Duodenal mucosa (tissue), 2 donors: ENCODE data around the gene SORD.
"Not testable (repeated sequence)": the region's sequence is repeated elsewhere in the genome, so short reads cannot be mapped to it uniquely, and the experiment has no call there.

ENCODE experiments used
- H3K27ac ChIP-seq: one replicate; pipeline ENCODE4 v1.7.0; 2013; ENCODE audit warnings: low read depth, low read length
- H3K27me3 ChIP-seq, 2 donors: one replicate each; pipeline ENCODE4 v1.7.0; 2013; ENCODE audit warnings: low read length in 2 of 2, control low read depth in 1 of 2; ENCODE audit not compliant: insufficient read depth in 2 of 2, control insufficient read depth in 1 of 2
- H3K36me3 ChIP-seq, 2 donors: one replicate each; pipeline ENCODE4 v1.7.0; 2013; ENCODE audit warnings: low read length in 2 of 2, control low read depth in 1 of 2; ENCODE audit not compliant: insufficient read depth in 2 of 2, control insufficient read depth in 1 of 2
- H3K4me1 ChIP-seq, 2 donors: one replicate each; pipeline ENCODE4 v1.7.0; 2013; ENCODE audit warnings: low read length in 2 of 2, control low read depth in 1 of 2; ENCODE audit not compliant: insufficient read depth in 2 of 2, control insufficient read depth in 1 of 2
- H3K4me3 ChIP-seq, 2 donors: one replicate each; pipeline ENCODE4 v1.7.0; 2013; ENCODE audit warnings: low read length in 2 of 2, low read depth in 1 of 2
- H3K9ac ChIP-seq, 2 donors: one replicate each; pipeline ENCODE4 v1.7.0; 2013; ENCODE audit warnings: low read length in 2 of 2, low read depth in 1 of 2
- H3K9me3 ChIP-seq, 2 donors: one replicate each; pipeline ENCODE4 v1.7.0; 2013; ENCODE audit warnings: low read length in 2 of 2, control low read depth in 1 of 2; ENCODE audit not compliant: control insufficient read depth in 1 of 2

The SORD gene

GRCh38 chr15:45022871-45023658, at the start of gene SORD:
SORD (plus strand) TSS chr15:45023195; CDS start chr15:45023284, 89 bp downstream.
- H3K36me3 ChIP-seq = no peaks in the 10 kb centered on the region
- H3K9me3 ChIP-seq = no peaks in the 10 kb centered on the region
- peak within 1 kb of the TSS; percentile 82 to 93 for H3K4me3 ChIP-seq
- no peak within 1 kb of the TSS for H3K27ac ChIP-seq
- H3K27me3 ChIP-seq = peaks cover 0 to 2% of the 10 kb centered on the region in 2 donors
- H3K4me1 ChIP-seq = peaks cover 18% of the 10 kb centered on the region in 2 donors
- H3K9ac ChIP-seq = peak within 1 kb of the TSS; percentile 67 to 83

DNA sequence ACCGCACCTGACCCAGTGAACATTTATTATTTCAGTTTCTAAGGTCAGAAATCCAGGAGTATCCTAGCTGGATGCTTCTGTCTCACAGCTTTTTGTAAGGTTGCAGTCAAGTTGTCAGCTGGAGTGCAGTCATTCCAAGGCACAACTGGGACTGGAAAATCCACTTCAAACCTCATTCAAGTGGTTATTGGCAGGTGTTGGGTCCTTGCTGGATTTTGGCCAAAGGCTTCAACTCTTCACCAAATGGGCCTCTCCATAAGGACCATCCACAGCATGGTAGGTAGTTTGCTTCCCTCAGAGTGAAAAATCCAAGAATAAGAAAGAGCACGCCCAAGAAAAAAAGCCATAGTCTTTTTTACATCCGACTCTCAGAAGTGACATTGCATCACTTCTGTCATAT, 46.8 kb upstream of the SORD start:
- not testable (repeated sequence) for H3K9ac ChIP-seq, H3K27ac ChIP-seq, H3K36me3 ChIP-seq, H3K4me3 ChIP-seq, H3K9me3 ChIP-seq, H3K27me3 ChIP-seq, H3K4me1 ChIP-seq

GRCh38 chr15:44977781-44978180, 45.2 kb upstream of the SORD start:
- H3K4me3 ChIP-seq, H3K4me1 ChIP-seq, H3K27me3 ChIP-seq, H3K9ac ChIP-seq, H3K9me3 ChIP-seq, H3K27ac ChIP-seq, H3K36me3 ChIP-seq: not testable (repeated sequence)

DNA sequence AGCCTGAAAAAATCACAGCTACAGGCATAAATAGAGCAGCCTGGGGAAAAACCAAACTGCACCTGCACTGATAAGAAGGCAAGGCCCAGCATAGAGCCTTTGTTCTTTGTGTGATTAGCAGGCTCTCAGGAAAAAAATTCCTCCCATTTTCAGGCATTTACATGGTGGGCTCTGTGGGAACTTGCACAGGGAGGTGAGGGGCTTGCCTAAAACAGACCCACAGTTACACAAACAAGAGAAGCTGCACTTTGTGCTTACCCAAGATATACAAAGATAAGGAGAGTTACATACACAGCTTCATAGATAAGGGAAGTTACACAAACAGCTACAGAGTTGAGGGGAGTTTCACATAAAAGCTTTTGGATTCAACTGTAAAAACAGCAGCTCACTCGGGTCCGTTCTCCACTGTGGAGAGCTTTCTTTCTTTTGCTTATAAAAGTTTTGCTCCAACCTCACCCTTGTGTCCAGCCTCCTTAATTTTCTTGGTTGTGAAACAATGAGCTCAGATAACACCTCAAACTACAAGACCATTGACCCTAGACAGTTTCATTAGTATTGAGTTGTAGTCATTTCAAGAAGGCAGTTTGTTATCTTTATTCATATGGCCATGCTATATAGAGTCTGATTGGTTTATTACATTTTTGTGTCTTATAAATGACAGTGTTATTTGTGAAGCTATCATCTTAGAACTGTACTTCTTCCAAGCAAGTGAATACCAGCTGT, 43.2 kb upstream of the SORD start:
- H3K27ac ChIP-seq, H3K9ac ChIP-seq, H3K9me3 ChIP-seq, H3K27me3 ChIP-seq, H3K4me1 ChIP-seq, H3K4me3 ChIP-seq, H3K36me3 ChIP-seq: not testable (repeated sequence)

DNA sequence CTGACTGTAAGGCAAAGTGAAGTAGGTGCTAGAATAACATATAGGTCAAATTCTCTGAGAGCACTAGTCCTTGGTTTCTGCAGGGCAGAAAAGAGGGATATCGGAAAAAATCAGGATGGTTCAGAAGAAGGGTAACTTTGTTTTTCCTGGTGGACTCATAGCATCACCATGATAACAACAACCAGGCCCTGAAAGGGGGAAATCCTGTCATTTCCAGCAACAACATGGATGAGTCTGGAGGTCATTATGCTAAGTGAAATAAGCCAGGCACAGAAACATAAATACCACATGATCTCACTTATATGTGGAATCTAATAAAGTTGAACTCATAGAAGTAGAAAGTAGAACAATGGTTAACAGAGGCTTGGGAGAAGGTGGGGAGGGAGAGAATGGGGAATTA, 38.9 kb upstream of the SORD start:
- H3K4me1 ChIP-seq, H3K9me3 ChIP-seq, H3K4me3 ChIP-seq, H3K27ac ChIP-seq, H3K9ac ChIP-seq, H3K27me3 ChIP-seq, H3K36me3 ChIP-seq: not testable (repeated sequence)

DNA sequence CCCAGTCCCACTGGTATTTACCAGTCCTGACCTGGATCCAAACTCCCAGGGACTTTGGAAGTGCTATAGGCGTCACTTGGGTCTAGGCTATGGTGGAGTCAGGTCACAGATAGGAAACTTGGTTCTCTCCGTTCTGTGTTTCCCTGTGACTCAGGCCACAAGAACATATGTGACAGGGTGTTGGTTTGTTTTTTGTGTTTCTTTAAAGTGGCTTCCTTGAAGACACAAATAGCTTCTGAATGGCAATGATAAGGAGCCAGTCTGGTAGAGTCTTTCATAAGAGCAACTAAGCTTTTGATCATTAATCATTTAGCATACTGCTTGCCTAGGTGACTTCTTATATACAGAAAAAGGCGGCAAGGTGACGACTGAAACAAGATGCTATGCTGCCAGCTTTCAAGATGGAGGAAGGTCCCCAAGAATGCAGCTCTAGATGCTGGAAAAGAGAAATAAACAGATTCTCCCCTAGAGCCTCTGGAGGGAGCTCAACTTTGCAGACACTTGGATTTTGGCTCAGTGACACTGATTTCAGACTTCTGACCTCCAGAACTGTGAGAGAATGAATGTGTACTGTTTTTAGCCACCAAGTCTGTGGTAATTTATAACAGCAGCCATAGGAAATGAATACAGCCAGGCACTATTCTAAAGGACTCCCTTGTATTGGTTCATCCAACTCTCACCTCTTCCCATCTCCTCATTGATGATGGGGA, 36.5 kb upstream of the SORD start:
- H3K36me3 ChIP-seq, H3K4me1 ChIP-seq, H3K4me3 ChIP-seq, H3K27ac ChIP-seq, H3K9me3 ChIP-seq, H3K27me3 ChIP-seq, H3K9ac ChIP-seq: not testable (repeated sequence)

- H3K4me1 ChIP-seq, H3K9me3 ChIP-seq, H3K27ac ChIP-seq, H3K36me3 ChIP-seq, H3K9ac ChIP-seq, H3K27me3 ChIP-seq, H3K4me3 ChIP-seq: not testable (repeated sequence)
These were observed 35.3 kb upstream of the SORD start for GRCh38 chr15:44987711-44988110.

DNA sequence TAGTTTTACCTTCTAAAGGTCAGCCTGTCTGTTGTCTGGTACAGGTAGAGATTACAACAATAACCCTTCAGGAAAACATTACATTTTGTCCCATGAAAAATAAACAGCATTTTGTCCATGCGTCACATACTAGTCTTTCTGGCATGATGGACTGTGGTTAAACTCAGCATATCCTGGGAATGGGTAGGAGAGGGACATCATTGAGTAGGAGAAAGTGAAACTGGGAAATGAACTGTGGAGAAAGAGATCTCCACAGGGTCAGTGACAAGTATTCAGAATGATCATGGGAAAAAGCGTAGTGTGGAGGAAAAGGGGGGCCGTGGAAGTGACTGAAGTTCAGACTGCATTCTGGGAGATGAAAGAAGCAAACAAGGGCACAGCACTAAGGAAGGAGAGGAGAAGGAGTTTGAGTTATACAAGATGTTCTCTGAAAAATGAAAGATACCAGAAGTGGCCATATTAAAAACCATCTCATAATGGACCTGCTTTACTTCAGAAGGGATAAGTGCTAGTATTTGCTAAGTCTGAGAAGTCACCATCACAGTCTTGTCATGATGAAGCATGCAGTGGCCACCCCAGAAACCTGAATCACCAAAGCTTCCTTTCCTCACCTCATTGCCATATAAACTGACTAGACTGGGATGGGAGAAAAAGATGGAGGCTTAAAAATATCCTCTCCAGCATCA, 34.7 kb upstream of the SORD start:
- H3K27ac ChIP-seq = not testable (repeated sequence)

GRCh38 chr15:44988870-44989219, 34.1 kb upstream of the SORD start:
- not testable (repeated sequence) for H3K4me3 ChIP-seq, H3K27ac ChIP-seq, H3K27me3 ChIP-seq, H3K9ac ChIP-seq, H3K36me3 ChIP-seq, H3K4me1 ChIP-seq, H3K9me3 ChIP-seq

More for the DNA sequence above, 34.7 kb upstream of the SORD start:
- H3K27me3 ChIP-seq, H3K4me1 ChIP-seq, H3K36me3 ChIP-seq, H3K9ac ChIP-seq, H3K9me3 ChIP-seq, H3K4me3 ChIP-seq: not testable (repeated sequence)

DNA sequence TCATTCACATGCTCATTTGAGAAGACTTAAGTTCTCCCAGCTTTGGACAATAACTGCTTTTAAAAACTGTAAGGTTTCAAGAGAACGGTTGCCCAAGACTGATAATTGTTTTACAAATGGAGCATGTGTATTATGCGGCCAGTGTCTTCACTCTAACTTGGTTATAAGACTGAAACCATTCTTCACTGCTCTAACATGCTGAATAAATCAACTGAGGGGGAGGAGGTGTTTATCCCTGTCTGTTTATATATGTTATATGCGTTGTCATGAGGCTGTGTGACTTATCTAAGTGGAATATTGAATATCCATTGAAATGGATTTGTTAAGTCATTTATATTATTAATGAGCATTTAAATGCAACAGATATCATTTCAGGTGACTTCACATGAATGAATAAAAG, 25.4 kb upstream of the SORD start:
- H3K4me1 ChIP-seq, H3K9me3 ChIP-seq, H3K9ac ChIP-seq, H3K27ac ChIP-seq, H3K4me3 ChIP-seq, H3K36me3 ChIP-seq, H3K27me3 ChIP-seq: not testable (repeated sequence)
